Peyer's patch (tissue), 4 donors: ENCODE measurements around the gene TESMIN.

Experiments
- POLR2A ChIP-seq, 2 donors: fragments of 450-650 bp; IDR thresholded peaks; one replicate each; pipeline ENCODE4 v1.5.1; 2017; ENCODE audit warnings: antibody characterized with exemption in 2 of 2, mild to moderate bottlenecking in 2 of 2, moderate library complexity in 2 of 2
- TF ChIP-seq, protein P1 (sequence below), 6 experiments: fragments of 450-650 bp in 4 of 6; fragments of 200-600 bp in 2 of 6; sonication (generic) in 1 of 6; IDR thresholded peaks; one replicate each; pipeline ENCODE4 v1.5.1; 2017 to 2019; ENCODE audit warnings: antibody characterized with exemption in 6 of 6, mild to moderate bottlenecking in 3 of 6, moderate library complexity in 1 of 6

DNA sequence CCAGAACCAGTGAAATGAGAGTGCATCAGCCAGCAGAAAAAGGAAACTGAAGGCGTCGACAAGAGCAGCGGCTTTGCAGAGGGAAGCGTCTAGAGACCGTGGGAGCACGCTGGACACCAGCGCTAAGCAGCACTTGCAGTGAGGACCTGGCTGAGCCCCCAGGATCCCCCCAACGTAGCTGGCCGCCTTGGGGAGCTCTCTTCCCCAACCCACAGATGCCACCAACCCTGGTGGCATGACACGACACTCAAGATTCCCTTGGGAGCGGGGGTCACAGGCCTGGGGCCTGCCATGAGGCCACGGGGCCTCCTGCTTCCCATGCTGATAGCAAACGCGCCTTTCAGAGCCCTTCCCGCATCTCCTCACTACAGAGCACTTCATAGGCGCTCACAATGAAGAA, 13.4 kb upstream of the TESMIN start:
- TF ChIP-seq, protein P1, sequence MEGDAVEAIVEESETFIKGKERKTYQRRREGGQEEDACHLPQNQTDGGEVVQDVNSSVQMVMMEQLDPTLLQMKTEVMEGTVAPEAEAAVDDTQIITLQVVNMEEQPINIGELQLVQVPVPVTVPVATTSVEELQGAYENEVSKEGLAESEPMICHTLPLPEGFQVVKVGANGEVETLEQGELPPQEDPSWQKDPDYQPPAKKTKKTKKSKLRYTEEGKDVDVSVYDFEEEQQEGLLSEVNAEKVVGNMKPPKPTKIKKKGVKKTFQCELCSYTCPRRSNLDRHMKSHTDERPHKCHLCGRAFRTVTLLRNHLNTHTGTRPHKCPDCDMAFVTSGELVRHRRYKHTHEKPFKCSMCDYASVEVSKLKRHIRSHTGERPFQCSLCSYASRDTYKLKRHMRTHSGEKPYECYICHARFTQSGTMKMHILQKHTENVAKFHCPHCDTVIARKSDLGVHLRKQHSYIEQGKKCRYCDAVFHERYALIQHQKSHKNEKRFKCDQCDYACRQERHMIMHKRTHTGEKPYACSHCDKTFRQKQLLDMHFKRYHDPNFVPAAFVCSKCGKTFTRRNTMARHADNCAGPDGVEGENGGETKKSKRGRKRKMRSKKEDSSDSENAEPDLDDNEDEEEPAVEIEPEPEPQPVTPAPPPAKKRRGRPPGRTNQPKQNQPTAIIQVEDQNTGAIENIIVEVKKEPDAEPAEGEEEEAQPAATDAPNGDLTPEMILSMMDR (IDR thresholded peaks at IDR 0.05) = no peak
- no peak for TF ChIP-seq POLR2A (IDR thresholded peaks at IDR 0.05)
